Activated naive CD4-positive, alpha-beta T cell treated with anti-CD3 and anti-CD28 coated beads, Interleukin-2, amount 50 U/mL, for 16 hours (primary cell): ENCODE measurements around the gene DTHD1.
A peak's percentile ranks its signal among the peaks of the same experiment; 100 is the strongest.

ENCODE experiments used
- DNase-seq: peaks from one replicate; pipeline ENCODE4 v3.0.0-alpha.2; 2020

DTHD1 gene

GRCh38 chr4:36349938-36350549 is 68.6 kb downstream of the DTHD1 start:
- no peak for DNase-seq

- peak; percentile 75 for DNase-seq
These were observed 69.8 kb downstream of the DTHD1 start for GRCh38 chr4:36351082-36351666.

GRCh38 chr4:36353998-36354397 is 72.6 kb downstream of the DTHD1 start:
- no peak for DNase-seq

GRCh38 chr4:36358173-36358572 is 76.8 kb downstream of the DTHD1 start:
- DNase-seq = no peak

GRCh38 chr4:36360755-36361154 is 79.3 kb downstream of the DTHD1 start:
- no peak for DNase-seq

- DNase-seq = no peak
These were observed 81.6 kb downstream of the DTHD1 start for GRCh38 chr4:36363024-36363423.

GRCh38 chr4:36374836-36375511 is 93.6 kb downstream of the DTHD1 start:
- DNase-seq = no peak

GRCh38 chr4:36385951-36386571 is 104.6 kb downstream of the DTHD1 start:
- DNase-seq = no peak

GRCh38 chr4:36386691-36387090 is 105.3 kb downstream of the DTHD1 start:
- DNase-seq = no peak

- no peak for DNase-seq
These were observed 107.3 kb downstream of the DTHD1 start for GRCh38 chr4:36388710-36389109.

- no peak for DNase-seq
These were observed 110.0 kb downstream of the DTHD1 start for GRCh38 chr4:36391411-36391810.

GRCh38 chr4:36392024-36392423 is 110.6 kb downstream of the DTHD1 start:
- no peak for DNase-seq

GRCh38 chr4:36392916-36393315 is 111.5 kb downstream of the DTHD1 start:
- no peak for DNase-seq
